ENCODE measurements around the gene TLL1. TPM values are rescaled to one million over a fixed set of nuclear protein-coding genes. Genes with fewer than 3 reads are reported as not detected.

TLL1 gene
- total RNA-seq, 1 donor from 2014 or later = not detected

DNA sequence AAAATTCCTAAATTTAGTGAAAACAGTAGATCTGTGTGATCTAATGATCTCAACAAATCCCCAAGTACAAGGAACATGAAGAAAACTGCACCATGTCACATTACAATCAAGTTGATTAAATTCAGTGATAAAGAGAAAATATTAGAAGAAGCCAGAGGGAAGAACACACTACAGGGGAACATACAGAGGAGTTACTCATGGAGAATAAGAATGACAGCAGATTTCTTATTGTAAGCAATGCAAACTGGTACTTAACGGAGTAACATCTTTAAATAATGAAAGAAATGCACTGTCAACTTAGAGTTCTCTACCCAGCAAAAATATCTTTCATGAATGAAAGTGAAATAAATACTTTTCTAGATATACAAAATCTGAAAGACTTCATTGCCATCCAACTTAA lies 21.1 kb downstream of the TLL1 start:
- intact Hi-C loops (cut with micrococcal nuclease) = no loop called here

DNA sequence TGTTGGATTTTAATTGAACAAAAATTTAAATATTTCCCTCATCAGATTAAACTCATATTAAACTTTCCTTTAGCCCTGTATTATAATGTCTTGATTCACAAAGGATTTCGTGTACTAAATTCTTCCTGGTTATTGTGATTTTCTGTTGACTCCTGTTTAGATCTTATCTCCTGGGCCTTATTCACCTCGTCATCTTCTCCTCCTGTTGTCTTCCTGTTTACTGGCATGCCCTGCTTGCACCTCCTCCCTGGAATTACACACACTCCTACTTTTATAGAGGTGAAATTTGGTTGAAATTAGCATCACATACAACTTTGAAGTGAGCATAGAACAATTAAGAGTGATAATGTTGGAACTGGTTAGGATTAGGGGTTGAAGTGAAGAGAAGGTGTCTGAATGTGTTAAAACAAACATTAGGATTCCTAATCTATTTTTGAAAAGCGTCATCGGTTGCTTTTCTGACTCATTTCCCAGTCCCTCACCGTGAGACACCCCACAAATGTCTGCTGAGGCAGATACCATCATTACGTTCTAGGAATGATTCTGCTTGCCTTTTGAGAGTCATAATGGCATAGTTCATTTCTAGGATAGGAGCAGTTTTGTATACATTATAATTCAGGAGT lies 32.5 kb downstream of the TLL1 start:
- intact Hi-C loops (cut with micrococcal nuclease) = no loop called here

DNA sequence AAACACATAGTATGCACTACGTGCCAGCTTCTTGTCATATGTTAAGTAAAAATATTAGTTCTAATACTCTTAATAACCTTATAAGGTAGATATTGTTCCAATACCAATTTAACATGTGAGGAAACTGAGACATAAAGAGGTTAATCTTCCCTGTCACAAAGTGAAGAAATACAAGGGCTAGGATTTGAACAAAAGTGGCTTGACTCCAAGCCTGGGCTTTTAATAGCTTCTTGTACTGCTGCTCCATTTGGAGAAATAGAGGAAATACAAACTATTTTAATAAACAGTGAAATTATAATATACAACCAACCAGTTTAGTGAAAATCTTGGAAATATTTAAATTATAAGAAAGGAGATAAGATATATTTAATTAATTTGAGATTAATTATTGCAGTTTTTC lies 33.2 kb downstream of the TLL1 start:
- intact Hi-C loops (cut with micrococcal nuclease) = no loop called here

DNA sequence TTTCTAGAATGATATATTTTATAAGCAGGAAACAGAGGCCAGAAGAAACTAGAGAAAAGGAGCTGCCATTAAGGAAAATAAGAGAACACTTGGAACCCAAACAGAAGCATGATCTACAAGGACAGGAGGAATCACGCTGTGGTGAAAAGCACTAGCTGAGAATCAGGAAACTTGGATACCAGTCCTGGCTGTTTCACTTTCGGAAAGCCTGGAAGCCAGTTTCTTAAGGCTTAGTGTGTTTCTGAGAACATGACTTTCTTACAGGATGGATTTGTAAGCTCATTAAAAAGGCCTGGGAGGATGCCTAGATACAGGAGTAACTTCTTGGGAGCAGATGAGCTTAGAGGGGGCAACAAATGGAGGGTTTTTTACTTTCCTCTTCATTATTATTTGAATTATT lies 36.9 kb downstream of the TLL1 start:
- intact Hi-C loops (cut with micrococcal nuclease) = no loop called here

DNA sequence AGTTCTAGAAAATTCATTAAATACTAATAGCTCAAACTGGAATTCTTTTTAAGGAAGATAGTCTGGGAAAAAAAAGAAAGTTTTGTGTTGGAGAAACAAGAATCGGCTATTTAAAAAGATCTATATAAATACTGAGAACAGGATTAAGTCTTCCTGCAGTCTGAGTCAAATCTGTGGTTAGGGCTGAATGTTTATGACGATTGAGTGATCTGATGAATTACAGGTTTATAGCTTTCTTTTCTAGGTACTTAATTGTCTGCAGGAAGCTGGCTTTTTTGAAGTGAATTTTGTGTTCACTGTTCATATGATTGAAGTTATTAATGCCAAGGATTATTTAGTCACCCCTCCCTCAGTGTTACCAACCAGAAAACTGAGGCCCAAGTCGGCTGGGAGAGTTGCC lies 42.2 kb downstream of the TLL1 start:
- intact Hi-C loops (cut with micrococcal nuclease) = no loop called here

DNA sequence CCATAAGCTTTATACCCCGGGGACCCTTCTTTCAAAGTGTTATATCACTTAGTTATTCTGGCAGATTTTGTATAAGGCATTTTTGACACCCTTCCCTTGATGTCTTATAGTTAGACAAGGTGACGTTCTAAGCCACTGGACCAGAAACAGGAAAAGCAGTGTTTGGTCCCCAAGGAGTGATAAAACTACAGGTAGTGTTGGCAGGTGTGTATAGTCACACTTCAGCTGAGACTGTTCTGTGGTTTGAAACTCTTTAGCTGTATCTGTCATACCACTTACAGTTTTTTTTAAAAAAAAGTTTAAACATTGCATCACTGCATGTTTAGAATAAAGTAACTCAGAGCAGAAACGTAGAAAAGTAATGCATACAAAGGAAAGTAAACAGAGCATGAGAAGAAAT lies 48.5 kb downstream of the TLL1 start:
- intact Hi-C loops (cut with micrococcal nuclease) = no loop called here

DNA sequence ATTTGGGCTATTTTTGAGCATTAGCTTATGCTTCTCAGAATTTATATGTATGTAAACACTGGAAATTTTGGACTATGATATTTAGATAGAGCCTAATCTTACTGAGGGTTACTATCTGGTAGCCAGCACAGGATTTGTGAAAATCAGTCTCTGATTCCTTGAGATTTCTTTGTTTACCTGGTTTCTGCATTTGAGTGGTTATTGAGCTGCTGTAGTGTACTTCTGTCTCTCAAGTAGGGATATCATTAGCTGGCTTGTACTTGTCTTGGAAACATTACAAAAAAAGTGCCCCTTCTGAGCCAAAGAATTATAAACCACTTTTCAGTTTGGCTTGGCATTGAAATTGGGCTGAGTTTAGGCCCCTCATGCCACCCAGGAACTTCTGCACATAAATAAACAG lies 49.7 kb downstream of the TLL1 start:
- intact Hi-C loops (cut with micrococcal nuclease) = no loop called here

DNA sequence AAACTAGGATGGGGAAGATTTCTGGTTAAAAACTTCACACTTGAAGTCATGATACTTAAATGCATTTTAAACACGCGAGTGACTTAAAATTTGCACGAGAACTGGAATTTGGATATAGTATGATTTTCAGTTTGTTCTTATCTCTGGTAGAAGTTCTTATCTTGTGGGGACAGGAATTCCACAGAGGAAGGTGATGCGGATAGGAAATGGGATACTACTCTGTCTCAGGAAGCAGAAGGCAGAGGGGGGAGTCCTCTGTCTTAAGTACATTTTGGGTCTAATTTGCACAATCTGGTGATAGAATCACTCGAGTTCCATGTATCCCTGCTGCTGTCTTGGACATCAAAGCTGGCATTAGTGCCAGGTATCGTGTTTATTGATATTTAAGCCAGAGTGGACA lies 53.3 kb downstream of the TLL1 start:
- intact Hi-C loops (cut with micrococcal nuclease) = no loop called here

DNA sequence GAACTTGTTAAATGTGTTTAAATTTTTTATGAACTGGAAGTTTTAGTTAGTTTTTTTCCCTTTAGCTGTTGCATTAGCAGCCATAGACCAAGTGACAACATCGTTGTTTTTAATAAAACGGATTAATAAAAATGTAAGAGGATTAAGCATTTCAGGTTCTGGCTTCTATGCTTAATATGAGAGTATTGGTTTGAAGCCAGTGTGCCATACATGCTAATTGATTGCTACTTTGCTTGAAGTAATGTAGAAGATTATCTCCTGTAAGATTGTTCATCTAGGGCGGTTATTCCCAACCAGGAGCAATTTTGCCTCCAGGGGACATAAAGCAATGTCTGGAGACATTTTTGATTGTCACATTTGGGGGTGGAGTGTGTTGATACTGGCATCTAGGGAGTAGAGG lies 54.3 kb downstream of the TLL1 start:
- intact Hi-C loops (cut with micrococcal nuclease) = no loop called here

DNA sequence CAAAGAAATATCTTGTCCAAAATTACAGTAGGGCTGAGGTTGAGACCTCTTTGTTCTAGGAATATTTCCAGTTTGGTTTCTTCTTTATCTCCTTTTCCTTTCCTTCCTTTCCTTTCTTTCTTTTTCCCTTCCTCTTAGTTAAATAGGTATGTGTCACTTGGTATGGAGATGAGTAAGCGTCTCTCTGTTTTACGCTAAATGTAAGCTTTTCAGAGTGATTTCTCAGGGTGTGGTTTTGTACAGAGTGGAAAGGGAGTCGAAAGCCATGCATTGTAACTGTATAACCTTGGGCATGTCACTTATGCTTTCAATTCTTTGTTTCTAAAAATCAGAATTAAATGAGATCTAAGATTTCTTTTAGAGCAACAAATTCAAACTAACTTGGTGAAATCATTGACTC lies 54.8 kb downstream of the TLL1 start:
- intact Hi-C loops (cut with micrococcal nuclease) = no loop called here

DNA sequence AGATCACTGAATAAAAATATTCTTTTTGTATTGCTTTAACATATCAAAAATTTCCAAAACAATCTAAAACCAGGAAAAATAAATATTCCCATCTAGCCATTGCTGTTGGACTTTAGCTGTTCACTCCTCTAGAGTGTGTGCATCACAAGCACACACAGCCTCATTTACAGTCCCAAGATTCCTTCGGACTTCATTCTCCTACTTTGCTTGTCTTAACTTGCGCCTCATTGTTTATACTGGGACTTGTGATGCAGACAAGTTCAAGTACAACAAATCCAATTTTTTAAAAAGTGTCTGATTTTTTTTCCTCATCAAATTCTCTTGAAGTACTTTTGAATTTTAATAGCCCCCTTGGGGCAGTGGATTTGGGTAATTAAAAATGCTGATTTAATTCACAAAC lies 55.6 kb downstream of the TLL1 start:
- intact Hi-C loops (cut with micrococcal nuclease) = no loop called here

DNA sequence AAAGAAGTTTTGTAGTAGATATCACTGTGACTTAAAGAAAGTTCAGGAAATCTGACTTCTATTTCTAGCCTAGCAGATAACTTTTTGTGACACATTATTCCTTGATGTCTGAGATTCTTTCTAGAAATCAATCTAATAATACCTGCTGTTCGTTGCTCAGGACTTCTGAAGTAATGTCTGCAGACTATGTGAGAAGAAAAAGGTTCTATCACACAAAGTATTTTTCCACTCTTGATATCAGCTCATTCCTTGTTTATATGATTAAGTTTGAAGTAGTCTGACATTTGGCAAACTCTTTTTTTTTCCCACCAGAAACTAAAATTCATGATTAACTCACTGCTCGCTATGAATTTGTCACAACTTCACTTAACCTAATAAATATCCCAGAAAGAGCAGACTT lies 56.6 kb downstream of the TLL1 start:
- intact Hi-C loops (cut with micrococcal nuclease) = no loop called here

DNA sequence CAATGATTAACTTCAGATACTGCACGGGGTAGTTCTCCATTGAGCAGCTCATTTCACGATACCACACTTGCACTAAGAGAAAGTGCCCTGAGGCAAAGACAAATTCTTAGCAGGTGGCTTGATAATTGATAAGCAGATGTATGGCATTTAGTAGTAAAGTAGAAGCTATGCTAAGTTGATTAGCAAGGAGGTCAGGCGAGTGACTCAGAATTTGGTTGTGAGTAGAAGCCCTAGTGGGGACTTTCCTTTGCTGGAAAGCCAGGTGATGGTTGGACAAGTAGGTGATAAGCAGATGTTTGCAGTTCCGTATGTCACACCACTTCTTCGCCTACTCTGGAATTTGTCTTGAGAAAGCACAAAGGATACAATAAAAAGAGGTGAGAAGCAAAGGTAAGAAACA lies 58.7 kb downstream of the TLL1 start:
- intact Hi-C loops (cut with micrococcal nuclease) = no loop called here

DNA sequence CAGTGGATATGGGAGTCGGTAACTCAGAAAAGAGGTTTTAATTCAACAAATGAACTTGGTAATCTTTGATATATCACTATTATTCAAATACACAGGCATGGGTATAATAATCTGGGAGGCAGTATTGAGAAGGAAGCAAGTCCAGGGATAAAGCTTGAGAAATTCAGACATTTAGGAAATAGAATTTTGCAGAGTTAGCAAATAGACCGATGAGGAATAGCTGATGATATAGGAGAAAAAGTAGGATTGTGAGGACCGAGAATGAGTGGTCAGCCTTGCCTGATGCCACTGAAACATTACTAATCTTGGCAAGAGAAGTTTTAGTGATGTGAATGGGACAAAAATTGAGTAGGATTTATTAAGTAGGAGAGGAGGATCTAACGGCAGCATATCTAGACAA lies 71.9 kb downstream of the TLL1 start:
- intact Hi-C loops (cut with micrococcal nuclease) = no loop called here

DNA sequence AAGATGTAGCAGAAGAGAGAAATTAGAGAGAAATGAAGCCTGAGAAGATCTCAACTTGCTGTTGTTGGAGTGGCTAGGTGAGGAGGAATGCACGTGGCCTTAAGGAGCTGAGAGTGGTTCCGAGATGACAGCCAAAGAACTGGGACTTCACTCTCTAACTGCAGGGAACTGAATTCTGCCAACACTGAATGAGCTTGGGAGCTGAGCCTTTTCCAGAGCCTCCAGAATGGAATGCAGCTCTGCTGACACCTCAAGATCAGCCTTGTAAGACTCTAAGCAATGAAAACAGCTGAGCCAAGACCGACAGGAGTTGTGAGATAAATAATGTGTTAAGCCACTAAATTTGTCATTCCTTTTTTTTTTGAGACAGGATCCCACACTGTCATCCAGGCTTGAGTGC lies 73.0 kb downstream of the TLL1 start:
- intact Hi-C loops (cut with micrococcal nuclease) = no loop called here

DNA sequence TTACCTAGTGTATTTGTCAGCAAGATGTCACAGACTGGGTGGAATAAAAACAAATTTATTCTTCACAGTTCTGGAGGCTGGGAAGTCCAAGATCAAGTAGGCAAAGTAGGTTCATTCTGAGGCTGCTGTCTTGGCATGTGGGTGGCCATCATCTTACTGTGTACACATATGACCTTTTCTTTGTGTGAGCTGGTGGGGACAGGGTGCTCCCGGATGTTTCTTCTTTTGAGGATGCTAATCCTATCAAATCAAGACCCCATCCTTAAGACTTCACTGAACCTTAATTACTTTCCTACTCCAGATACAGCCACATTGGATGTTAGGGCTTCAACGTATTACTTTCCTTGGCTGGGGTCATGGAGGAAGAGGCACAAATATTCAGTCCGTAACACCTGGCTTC lies 74.0 kb downstream of the TLL1 start:
- intact Hi-C loops (cut with micrococcal nuclease) = no loop called here

DNA sequence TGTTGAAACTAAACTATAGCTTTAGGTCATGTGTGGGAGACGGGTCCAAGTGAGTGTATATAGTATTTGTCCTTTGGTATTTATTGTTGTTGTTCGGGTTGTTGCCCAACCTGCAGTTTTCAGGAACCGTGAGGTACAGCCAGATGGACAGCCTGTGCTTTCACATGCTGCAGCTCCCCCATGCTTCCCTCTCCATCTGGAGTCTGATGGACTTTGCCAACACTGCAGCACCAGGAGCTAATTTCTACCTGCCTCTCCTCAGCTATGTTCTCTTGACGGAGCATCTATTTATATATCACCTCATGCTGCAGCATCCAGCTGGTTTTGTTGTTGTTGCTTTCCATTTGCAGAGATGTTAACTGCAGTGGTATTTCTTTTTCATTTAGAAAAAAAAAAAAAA lies 80.1 kb downstream of the TLL1 start:
- intact Hi-C loops (cut with micrococcal nuclease) = no loop called here

DNA sequence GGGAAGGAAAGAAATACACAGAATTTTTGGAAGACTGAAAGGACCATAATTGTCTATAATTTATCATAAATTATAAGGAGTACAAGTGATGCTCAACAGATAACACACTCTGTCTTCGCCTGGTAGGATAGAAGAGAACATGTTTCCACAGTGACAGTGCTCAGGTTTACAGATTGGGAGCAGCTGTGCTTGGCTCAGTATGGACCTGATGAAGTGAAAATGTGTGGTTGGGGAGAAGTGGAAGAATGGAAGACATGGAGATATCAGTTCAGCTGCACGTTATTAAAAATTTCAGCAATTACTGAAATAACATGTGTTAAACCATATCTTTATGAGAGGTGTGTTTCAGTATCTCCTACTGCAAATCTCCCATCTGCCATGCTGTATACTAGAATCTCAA lies 90.6 kb downstream of the TLL1 start:
- intact Hi-C loops (cut with micrococcal nuclease) = no loop called here

DNA sequence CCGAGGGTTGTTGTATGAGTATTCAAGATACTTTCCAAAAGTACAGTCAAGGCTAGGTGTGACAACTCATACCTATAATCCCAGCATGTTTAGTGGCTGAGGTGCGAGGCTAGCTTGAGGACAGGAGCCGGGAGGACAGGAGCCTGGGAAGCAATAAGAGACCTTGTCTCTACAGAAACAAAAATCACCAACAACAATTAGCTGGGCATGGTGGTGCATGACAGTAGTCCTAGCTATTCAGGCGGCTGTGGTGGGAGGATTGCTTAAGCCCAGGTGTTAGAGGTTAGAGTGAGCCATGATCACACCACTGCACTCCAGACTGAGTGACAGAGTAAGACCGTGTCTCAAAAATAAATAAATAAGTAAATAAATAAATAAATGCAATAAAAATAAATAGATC lies 91.6 kb downstream of the TLL1 start:
- intact Hi-C loops (cut with micrococcal nuclease) = no loop called here

DNA sequence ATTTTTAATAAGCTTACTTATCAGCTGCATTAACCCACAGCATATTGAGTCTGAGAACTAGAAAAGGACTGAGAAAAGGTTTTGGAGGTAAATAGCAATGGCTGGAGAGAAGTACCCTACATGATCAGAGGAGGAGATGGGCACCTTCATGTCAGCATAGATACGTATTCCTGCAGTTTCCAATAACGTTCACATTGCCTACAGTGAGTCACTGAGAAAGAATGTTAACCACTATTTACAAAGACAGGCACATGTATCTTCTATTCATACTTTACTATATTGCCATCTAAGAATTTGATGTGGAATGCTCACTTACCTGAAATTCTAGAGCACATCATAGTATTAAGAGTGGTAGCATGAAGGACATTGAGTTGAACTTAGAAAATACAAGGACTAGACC lies 92.5 kb downstream of the TLL1 start:
- intact Hi-C loops (cut with micrococcal nuclease) = no loop called here

DNA sequence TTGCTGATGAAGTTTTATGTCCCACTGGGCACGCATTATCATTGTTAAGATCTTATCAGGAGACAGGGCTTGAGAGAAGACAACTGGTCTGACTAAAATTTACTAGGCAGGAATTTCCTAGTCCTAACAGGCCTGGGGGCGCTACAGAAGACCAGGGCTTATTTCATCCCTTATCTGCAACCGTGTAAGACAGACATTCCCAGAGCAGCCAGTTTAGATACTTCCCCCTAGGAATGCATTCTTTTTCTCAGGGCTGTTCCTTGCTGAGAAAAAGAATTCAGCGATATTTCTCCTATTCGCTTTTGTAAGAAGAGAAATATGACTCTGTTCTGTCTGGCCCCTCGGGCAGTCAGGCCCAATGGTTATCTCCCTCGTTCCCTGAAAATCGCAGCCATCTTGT lies 93.8 kb downstream of the TLL1 start:
- intact Hi-C loops (cut with micrococcal nuclease) = no loop called here

DNA sequence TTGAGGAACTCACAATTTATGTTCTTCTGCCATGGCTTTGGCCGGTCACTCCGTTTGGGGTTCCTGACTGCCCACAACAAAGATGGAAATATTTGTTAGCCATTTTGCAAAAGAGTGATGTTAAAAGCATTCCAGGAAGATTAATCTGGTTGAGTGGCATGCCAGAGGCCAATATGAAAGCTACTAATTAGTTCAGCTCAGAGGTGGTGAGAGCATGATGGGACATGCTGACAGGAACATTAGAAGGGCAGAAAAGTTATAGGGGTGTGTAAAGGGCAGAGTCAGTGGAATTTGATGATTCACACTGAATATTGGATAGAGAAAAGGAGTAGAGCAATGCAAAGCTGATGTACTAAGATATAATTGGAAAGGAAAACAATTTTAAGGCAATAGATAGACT lies 94.4 kb downstream of the TLL1 start:
- intact Hi-C loops (cut with micrococcal nuclease) = no loop called here

DNA sequence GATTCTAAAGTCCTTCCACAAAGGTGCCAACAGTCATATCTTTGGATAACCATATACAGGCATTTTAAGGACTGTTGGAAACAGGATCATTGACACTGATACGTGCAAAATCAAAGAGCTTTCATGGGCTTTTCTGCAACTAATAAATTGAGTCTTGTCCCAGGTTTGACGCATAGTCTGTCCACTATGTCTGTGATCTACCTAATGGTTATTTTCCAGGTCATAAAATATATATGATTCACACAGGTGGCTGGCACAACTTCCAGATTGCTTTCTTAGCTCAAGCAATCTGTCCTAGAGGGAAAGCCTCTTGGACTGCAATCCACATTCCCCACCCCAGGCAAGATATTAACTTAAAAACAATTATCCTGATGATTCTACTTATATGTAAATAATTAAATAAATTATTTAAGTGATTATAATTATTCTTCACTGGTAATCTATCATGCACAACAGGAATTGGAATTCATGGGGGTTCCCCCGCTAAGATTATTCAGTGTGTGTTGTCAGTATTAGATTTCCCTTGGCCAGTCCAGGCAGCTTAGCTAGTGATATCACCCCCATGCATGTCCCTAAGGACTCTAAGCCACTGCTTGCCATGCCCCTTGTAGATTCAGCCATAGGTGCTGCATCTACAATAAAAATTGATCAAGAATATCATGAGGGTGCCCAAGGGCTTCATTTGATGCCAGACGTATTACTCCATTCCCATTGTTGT lies 97.8 kb downstream of the TLL1 start:
- intact Hi-C loops (cut with micrococcal nuclease) = no loop called here

DNA sequence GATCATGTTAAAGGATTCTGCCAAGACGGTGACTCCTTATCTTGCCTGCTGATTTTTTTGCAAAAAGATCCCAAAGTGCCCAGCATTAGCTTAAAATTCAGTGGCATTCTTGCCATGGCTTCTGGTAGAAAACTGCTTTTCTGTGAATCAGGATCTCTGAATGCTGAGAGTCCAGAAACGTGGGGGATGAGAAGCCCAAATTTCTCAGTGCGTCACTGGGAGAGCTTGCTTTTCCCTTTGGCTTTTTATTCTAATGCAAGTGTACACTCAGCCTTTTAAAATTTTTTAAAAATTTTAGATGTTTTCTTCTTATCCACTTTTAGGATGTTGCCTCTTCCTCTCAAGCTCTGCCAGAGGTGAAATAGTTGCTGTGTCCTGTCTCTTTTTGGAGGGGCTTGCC lies 98.4 kb downstream of the TLL1 start:
- intact Hi-C loops (cut with micrococcal nuclease) = no loop called here
